Endodermal cell (in vitro differentiated cells): ENCODE results near the gene NLRP13. TPM values are rescaled to one million over a fixed set of nuclear protein-coding genes. Genes with fewer than 3 reads are reported as not detected.

Experiments used
- DNase-seq: peaks from one replicate; pipeline ENCODE4 v3.0.0-alpha.2; 2017
- H3K27ac ChIP-seq: 2 replicates; pipeline ENCODE4 v1.5.1; 2013; ENCODE audit warnings: mild to moderate bottlenecking, low read depth, low read length, moderate library complexity
- H3K27me3 ChIP-seq: 2 replicates; pipeline ENCODE4 v1.6.1; 2013; ENCODE audit warnings: mild to moderate bottlenecking, low read length, moderate library complexity; ENCODE audit not compliant: insufficient read depth, control insufficient read depth, poor library complexity, severe bottlenecking
- H3K36me3 ChIP-seq: 2 replicates; pipeline ENCODE4 v1.7.0; 2013; ENCODE audit warnings: mild to moderate bottlenecking, low read length, moderate library complexity; ENCODE audit not compliant: control insufficient read depth, insufficient read depth
- H3K4me1 ChIP-seq: one replicate; pipeline ENCODE4 v1.7.0; 2013; ENCODE audit warnings: low read length; ENCODE audit not compliant: control insufficient read depth, insufficient read depth
- H3K4me3 ChIP-seq: 2 replicates; pipeline ENCODE4 v1.5.1; 2013; ENCODE audit warnings: mild to moderate bottlenecking, low read length, moderate library complexity
- H3K9ac ChIP-seq: 2 replicates; pipeline ENCODE4 v1.6.1; 2013; ENCODE audit warnings: mild to moderate bottlenecking, low read length, moderate library complexity; ENCODE audit not compliant: poor library complexity, severe bottlenecking; ENCODE audit errors: extremely low read depth
- H3K9me3 ChIP-seq: 2 replicates; pipeline ENCODE4 v1.6.1; 2013; ENCODE audit warnings: mild to moderate bottlenecking, low read length, moderate library complexity; ENCODE audit not compliant: control insufficient read depth
- H3K27ac Mint-ChIP-seq: 2 replicates; pipeline ENCODE4 v1.8.0; 2020; ENCODE audit warnings: mixed read lengths
- H3K27me3 Mint-ChIP-seq: 2 replicates; pipeline ENCODE4 v1.8.0; 2021; ENCODE audit warnings: mild to moderate bottlenecking, mixed read lengths; ENCODE audit not compliant: insufficient read depth
- H3K36me3 Mint-ChIP-seq: 2 replicates; pipeline ENCODE4 v1.8.0; 2020; ENCODE audit warnings: low read depth, mixed read lengths
- H3K4me1 Mint-ChIP-seq: 2 replicates; pipeline ENCODE4 v1.8.0; 2020; ENCODE audit warnings: mixed read lengths
- H3K4me3 Mint-ChIP-seq: 2 replicates; pipeline ENCODE4 v1.8.0; 2020; ENCODE audit warnings: mild to moderate bottlenecking, moderate library complexity, mixed read lengths
- H3K9me3 Mint-ChIP-seq: 2 replicates; pipeline ENCODE4 v1.8.0; 2020; ENCODE audit warnings: mild to moderate bottlenecking, mixed read lengths
- WGBS, 2 experiments: methylation state at CpG; one replicate each; pipeline versions ENCODE4 v1.1.5 to v1.1.7; 2013; ENCODE audit warnings: missing lambda C conversion rate in 2 of 2, mixed read lengths in 1 of 2; ENCODE audit not compliant: insufficient coverage in 1 of 2, insufficient read length in 1 of 2; 5-methylcytosine and 5-hydroxymethylcytosine counted together
- total RNA-seq, 2 donors: library from RNA; stranded (reverse); fragmentation: NEBNext Ultra II Directional in 1 of 2; extraction: Animal tissue kit (Norgen Biotek cat#: 25700) in 1 of 2; gene quantifications; 2 replicates in 1 of 2; 3 replicates in 1 of 2; pipeline ENCODE4 v1.2.1, GENCODE V29; 2021
- TF ChIP-seq, protein P1 (sequence below): fragments of 200-600 bp; sonication (generic); conservative IDR thresholded peaks from 2 replicates; pipeline ENCODE4 v1.5.0; 2021; ENCODE audit warnings: antibody characterized with exemption, mild to moderate bottlenecking

The NLRP13 gene
- total RNA-seq, 2 donors from 2014 or later, result not detected

DNA sequence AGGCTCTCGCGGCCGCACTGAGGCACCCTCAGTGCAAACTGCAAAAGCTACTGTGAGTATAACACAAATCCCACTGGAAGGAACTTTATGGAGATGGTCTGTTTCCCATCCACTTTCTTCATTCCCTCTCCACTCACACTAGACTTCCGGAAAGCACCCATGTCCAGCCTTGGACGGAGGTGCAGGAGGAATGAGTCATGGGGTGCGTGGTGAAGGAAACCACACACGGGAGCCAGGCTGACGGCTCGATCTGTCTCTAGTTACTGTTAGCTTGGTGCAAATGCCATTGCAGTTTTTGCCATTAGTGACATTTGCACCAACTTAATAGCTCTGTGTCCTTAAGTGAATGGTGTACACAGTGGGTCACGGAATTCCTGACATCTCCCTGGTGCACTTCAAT is 30.1 kb upstream of the NLRP13 start:
- no peak overlapping the region for H3K27ac ChIP-seq
- peaks cover 64% of the 10 kb centered on the region for H3K9me3 ChIP-seq
- WGBS, 2 experiments, result 90 to 96% methylated on average over 8 to 10 of the region's 10 CpGs
- H3K4me3 ChIP-seq, result no peak overlapping the region
- no peak for DNase-seq
- Mint-ChIP-seq H3K36me3 (no peaks in the 10 kb centered on the region), H3K27me3 (no peaks in the 10 kb centered on the region), H3K4me1 (no peaks in the 10 kb centered on the region), H3K9me3 (peaks cover 92% of the 10 kb centered on the region), H3K27ac (no peak overlapping the region), H3K4me3 (no peak overlapping the region)
- H3K36me3 ChIP-seq, result no peaks in the 10 kb centered on the region
- H3K9ac ChIP-seq, result no peak overlapping the region
- no peaks in the 10 kb centered on the region for H3K4me1 ChIP-seq
- H3K27me3 ChIP-seq, result no peaks in the 10 kb centered on the region
- TF ChIP-seq, protein P1, sequence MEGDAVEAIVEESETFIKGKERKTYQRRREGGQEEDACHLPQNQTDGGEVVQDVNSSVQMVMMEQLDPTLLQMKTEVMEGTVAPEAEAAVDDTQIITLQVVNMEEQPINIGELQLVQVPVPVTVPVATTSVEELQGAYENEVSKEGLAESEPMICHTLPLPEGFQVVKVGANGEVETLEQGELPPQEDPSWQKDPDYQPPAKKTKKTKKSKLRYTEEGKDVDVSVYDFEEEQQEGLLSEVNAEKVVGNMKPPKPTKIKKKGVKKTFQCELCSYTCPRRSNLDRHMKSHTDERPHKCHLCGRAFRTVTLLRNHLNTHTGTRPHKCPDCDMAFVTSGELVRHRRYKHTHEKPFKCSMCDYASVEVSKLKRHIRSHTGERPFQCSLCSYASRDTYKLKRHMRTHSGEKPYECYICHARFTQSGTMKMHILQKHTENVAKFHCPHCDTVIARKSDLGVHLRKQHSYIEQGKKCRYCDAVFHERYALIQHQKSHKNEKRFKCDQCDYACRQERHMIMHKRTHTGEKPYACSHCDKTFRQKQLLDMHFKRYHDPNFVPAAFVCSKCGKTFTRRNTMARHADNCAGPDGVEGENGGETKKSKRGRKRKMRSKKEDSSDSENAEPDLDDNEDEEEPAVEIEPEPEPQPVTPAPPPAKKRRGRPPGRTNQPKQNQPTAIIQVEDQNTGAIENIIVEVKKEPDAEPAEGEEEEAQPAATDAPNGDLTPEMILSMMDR, result no peak

DNA sequence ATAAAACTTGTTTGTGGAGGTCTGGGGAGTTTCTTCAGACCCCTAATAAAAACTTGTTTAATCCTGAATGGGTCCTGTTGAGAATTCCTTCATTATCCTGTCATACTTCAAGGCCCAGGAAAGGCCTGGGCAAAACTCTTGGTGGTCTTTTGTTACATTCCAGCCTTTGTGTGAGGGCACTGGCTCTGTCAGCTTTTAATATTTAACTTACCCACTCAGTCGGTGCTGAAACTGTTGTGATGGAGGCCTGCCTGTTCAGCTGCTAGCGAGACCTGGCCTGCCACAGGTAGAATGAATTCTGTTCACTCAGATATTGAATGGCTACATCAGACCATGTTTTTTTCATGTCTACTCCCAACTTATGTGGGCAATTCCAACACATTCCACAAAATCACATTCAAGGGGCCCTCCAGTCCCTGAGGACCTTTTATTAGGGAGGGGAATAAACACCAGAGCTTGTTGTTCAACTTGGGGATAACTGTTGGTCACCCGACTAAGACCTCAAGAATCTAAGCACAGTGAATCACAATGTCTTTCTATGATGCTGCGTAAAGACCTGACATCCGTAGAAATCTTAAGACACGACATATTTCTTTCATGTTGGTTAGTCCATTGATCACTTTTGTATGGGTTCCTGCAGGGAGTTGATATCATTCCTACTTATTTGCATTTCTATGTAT is 28.0 kb upstream of the NLRP13 start:
- H3K4me3 Mint-ChIP-seq, result no peak overlapping the region
- H3K9me3 Mint-ChIP-seq, result peaks cover 96% of the 10 kb centered on the region
- no peak for DNase-seq

DNA sequence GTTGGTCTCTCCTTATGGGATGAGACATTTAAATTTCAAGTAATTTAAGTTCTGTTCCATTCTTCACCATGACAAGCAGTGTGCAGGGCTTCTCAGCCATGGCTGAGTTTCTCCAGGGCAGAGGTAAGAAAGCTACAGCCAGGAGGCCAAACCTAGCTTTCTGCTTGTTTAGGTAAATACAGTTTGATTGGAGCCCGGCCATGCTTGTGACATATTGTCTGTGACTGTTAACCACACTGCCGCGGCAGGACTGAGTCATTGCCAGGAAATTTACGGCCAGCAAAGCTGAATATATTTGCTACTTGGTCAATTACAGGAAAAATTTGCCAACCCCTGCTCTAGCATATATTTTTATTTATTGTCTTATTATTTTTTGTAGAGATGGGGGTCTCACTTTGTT is 26.2 kb upstream of the NLRP13 start:
- H3K27ac Mint-ChIP-seq, result no peak overlapping the region
- no peaks in the 10 kb centered on the region for H3K36me3 Mint-ChIP-seq

More for the DNA sequence above, 28.0 kb upstream of the NLRP13 start:
- Histone ChIP-seq H3K36me3 (no peaks in the 10 kb centered on the region), H3K9me3 (peaks cover 79% of the 10 kb centered on the region), H3K4me3 (no peak overlapping the region), H3K27ac (no peak overlapping the region), H3K9ac (no peak overlapping the region), H3K27me3 (no peaks in the 10 kb centered on the region), H3K4me1 (no peaks in the 10 kb centered on the region)
- 70 to 78% methylated on average over 5 to 6 of the region's 6 CpGs for WGBS, 2 experiments
- Mint-ChIP-seq H3K36me3 (no peaks in the 10 kb centered on the region), H3K4me1 (no peaks in the 10 kb centered on the region), H3K27me3 (no peaks in the 10 kb centered on the region), H3K27ac (no peak overlapping the region)
- TF ChIP-seq, protein P1, result no peak

More for the DNA sequence above, 26.2 kb upstream of the NLRP13 start:
- DNase-seq, result no peak
- Histone ChIP-seq H3K27ac (no peak overlapping the region), H3K36me3 (no peaks in the 10 kb centered on the region), H3K27me3 (no peaks in the 10 kb centered on the region), H3K9ac (no peak overlapping the region), H3K4me1 (no peaks in the 10 kb centered on the region), H3K9me3 (peaks cover 75% of the 10 kb centered on the region), H3K4me3 (no peak overlapping the region)
- 62 to 69% methylated on average over 4 of the region's 4 CpGs for WGBS, 2 experiments
- Mint-ChIP-seq H3K27me3 (no peaks in the 10 kb centered on the region), H3K4me1 (no peaks in the 10 kb centered on the region), H3K9me3 (peaks cover 96% of the 10 kb centered on the region), H3K4me3 (no peak overlapping the region)
- TF ChIP-seq, protein P1, result no peak
